ENCODE data around the gene SP100. TPM values are rescaled to one million over a fixed set of nuclear protein-coding genes. Genes with fewer than 3 reads are reported as not detected.
"Not testable (repeated sequence)": the region's sequence is repeated elsewhere in the genome, so short reads cannot be mapped to it uniquely, and the experiment has no call there.

The SP100 gene
- total and polyA plus RNA-seq, 2 of the 4 experiments (the other 2 are of a cell fraction), result 50.6 to 69.0 TPM

DNA sequence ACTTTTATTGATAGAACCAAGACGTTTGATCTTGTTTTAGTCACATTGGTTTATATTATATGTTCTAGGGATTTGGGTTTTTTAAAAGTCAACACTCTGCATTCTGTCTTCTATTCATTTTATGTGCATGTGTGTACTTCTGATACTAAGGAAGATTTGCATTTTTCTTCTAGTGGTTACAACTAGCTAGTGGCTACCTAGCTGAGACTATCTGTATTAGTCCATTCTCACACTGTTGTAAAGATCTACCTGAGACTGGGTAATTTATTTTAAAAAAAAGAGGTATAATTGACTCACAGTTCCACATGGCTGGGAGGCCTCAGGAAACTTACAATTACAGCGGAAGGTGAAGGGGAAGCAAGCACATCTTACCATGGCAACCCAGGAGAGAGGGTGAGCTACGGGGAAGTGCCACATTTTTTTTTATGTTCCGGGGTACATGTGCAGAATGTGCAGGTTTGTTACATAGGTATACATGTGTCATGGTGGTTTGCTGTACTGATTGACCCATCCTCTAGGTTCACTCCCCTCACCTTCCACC lies 69.9 kb downstream of the SP100 start:
- no CpG with 5 or more reads among the region's 4 CpGs for WGBS, 2 experiments (ENCODE audit: extremely low coverage in 2 of 2, insufficient read length in 1 of 2)
- in situ Hi-C loops (cut with MboI; ENCODE audit: low sequenced_read_pairs), result no loop called here

DNA sequence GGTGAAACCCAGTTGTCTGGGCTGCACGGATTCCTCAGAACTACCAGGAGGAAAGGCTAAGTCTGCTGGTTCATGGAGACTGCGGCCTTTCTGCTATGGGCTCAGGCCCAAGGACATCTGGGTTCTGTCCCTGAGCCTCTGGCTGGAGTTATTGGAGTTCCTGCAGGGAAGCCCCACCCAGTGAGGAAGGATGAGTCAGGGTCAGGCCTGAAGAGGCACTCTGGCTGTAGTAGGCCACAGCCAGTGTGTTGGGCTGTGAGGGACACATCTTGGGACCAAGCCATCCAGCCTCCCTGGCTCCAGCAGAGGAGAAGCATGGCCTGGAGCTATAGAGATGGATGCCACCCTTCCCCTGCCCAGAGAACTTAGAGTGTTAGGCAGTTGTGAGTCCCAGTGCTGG lies 75.2 kb downstream of the SP100 start:
- H3K79me1 ChIP-seq (ENCODE audit: low read depth in 1 of 2, low read length in 2 of 2); H3K9me3 ChIP-seq (ENCODE audit: control insufficient read depth, insufficient read depth, low read length); H2BK120ac ChIP-seq (ENCODE audit: low read depth, low read length); H3K56ac ChIP-seq (ENCODE audit: extremely low read depth, insufficient read depth, low read length); DNase-seq; H3K36me3 ChIP-seq (ENCODE audit: control insufficient read depth, insufficient read depth, low read length); H4K20me1 ChIP-seq (ENCODE audit: insufficient read depth, low read length); dilution Hi-C loops (cut with HindIII; ENCODE audit: low sequenced_read_pairs, unreplicated experiment); H3K4ac ChIP-seq (ENCODE audit: low read depth, low read length); H3K27me3 ChIP-seq (ENCODE audit: control insufficient read depth, insufficient read depth, low read length); CTCF ChIA-PET; H3K14ac ChIP-seq (replicated peaks; ENCODE audit: low read depth, low read length); H4K8ac ChIP-seq (ENCODE audit: low read depth in 2 of 2, low read length in 2 of 2); H2AFZ ChIP-seq (replicated peaks; ENCODE audit: low read length, poor library complexity); H4K5ac ChIP-seq (ENCODE audit: low read depth, low read length); H3K9ac ChIP-seq (ENCODE audit: low read depth, low read length); ATAC-seq (ENCODE audit: low read depth); H2BK20ac ChIP-seq (ENCODE audit: low read depth, low read length); H2BK15ac ChIP-seq (ENCODE audit: low read depth, low read length); H3K4me2 ChIP-seq (ENCODE audit: low read depth, low read length); BruUV-seq (replicated peaks); intact Hi-C loops (cut with micrococcal nuclease); H3K27ac ChIP-seq (ENCODE audit: insufficient read depth, low read length); H3K4me3 ChIP-seq (ENCODE audit: insufficient read depth, low read depth, low read length); H3K9me1 ChIP-seq (ENCODE audit: insufficient read depth, low read length); H3K18ac ChIP-seq (ENCODE audit: low read depth, low read length); H2AK5ac ChIP-seq (ENCODE audit: low read depth, low read length); H3K4me1 ChIP-seq (ENCODE audit: control insufficient read depth, insufficient read depth, low read length); H4K91ac ChIP-seq (ENCODE audit: insufficient read depth, low read depth, low read length); in situ Hi-C loops (cut with MboI; ENCODE audit: low sequenced_read_pairs); H3K23ac ChIP-seq (ENCODE audit: low read depth, low read length); POLR2A ChIA-PET (ENCODE audit: unreplicated experiment); H2BK5ac ChIP-seq (ENCODE audit: low read depth, low read length, poor library complexity, severe bottlenecking): not testable (repeated sequence)
- 80% methylated on average over 1 of the region's 2 CpGs; no CpG with 5 or more reads in 1 of the 2 experiments for WGBS, 2 experiments (ENCODE audit: extremely low coverage in 2 of 2, insufficient read length in 1 of 2)
- peak overlapping the region; percentile 10 for H2AK9ac ChIP-seq (replicated peaks; ENCODE audit: low read depth, low read length, poor library complexity)

More for the DNA sequence above, 69.9 kb downstream of the SP100 start:
- H2BK5ac ChIP-seq (ENCODE audit: low read depth, low read length, poor library complexity, severe bottlenecking), result no peak overlapping the region
- H2BK15ac ChIP-seq (ENCODE audit: low read depth, low read length), result no peak overlapping the region
- H4K5ac ChIP-seq (ENCODE audit: low read depth, low read length), result no peak overlapping the region
- H3K23ac ChIP-seq (ENCODE audit: low read depth, low read length), result no peak overlapping the region
- no peak overlapping the region for H3K18ac ChIP-seq (ENCODE audit: low read depth, low read length)
- POLR2A ChIA-PET (ENCODE audit: unreplicated experiment), result no interaction called here
- TF ChIP-seq MAFK (IDR thresholded peaks at IDR 0.05; ENCODE audit: low read depth, low read length) (no peak), POLR2A (IDR thresholded peaks at IDR 0.05; ENCODE audit: low read depth, low read length) (no peak), FOS (IDR thresholded peaks at IDR 0.05; ENCODE audit: low read depth, low read length) (no peak), CHD1 (IDR thresholded peaks at IDR 0.05; ENCODE audit: low read depth, low read length) (no peak)
- no peak overlapping the region for H3K9ac ChIP-seq (ENCODE audit: low read depth, low read length)
- H3K4ac ChIP-seq (ENCODE audit: low read depth, low read length), result no peak overlapping the region
- H4K20me1 ChIP-seq (ENCODE audit: insufficient read depth, low read length), result no peaks in the 10 kb centered on the region
- no peak overlapping the region for H4K8ac ChIP-seq (ENCODE audit: low read depth in 2 of 2, low read length in 2 of 2)
- H3K4me2 ChIP-seq (ENCODE audit: low read depth, low read length), result no peak overlapping the region
- no peak overlapping the region for H2AFZ ChIP-seq (replicated peaks; ENCODE audit: low read length, poor library complexity)
- no peaks in the 10 kb centered on the region for H3K9me1 ChIP-seq (ENCODE audit: insufficient read depth, low read length)
- H3K14ac ChIP-seq (replicated peaks; ENCODE audit: low read depth, low read length), result no peak overlapping the region
- DNase-seq (no peak), ATAC-seq (ENCODE audit: low read depth) (no peak)
- no peaks in the 10 kb centered on the region for H3K27me3 ChIP-seq (ENCODE audit: control insufficient read depth, insufficient read depth, low read length)
- no peak overlapping the region for H3K27ac ChIP-seq (ENCODE audit: insufficient read depth, low read length)
- BruUV-seq (replicated peaks), result no TSS peak
- intact Hi-C loops (cut with micrococcal nuclease), result no loop called here
- no peak overlapping the region for H2BK120ac ChIP-seq (ENCODE audit: low read depth, low read length)
- H3K56ac ChIP-seq (ENCODE audit: extremely low read depth, insufficient read depth, low read length), result no peak overlapping the region
- CTCF ChIA-PET, result interaction anchor here (1.5 kb wide), 1 partner anchor 16 kb away, joined by 5 read pairs; no protein-coding TSS in a partner anchor
- no peak overlapping the region for H2BK20ac ChIP-seq (ENCODE audit: low read depth, low read length)
- no peaks in the 10 kb centered on the region for H3K79me1 ChIP-seq (ENCODE audit: low read depth in 1 of 2, low read length in 2 of 2)
- dilution Hi-C loops (cut with HindIII; ENCODE audit: low sequenced_read_pairs, unreplicated experiment), result no loop called here
- H3K9me3 ChIP-seq (ENCODE audit: control insufficient read depth, insufficient read depth, low read length), result no peaks in the 10 kb centered on the region
- peaks cover 4% of the 10 kb centered on the region; the same call in 1 of the 2 replicates for H3K36me3 ChIP-seq (ENCODE audit: control insufficient read depth, insufficient read depth, low read length)
- no peak overlapping the region for H2AK5ac ChIP-seq (ENCODE audit: low read depth, low read length)
- H3K4me1 ChIP-seq (ENCODE audit: control insufficient read depth, insufficient read depth, low read length), result no peaks in the 10 kb centered on the region
- H3K4me3 ChIP-seq (ENCODE audit: insufficient read depth, low read depth, low read length), result no peak overlapping the region
- H4K91ac ChIP-seq (ENCODE audit: insufficient read depth, low read depth, low read length), result no peak overlapping the region
- H2AK9ac ChIP-seq (replicated peaks; ENCODE audit: low read depth, low read length, poor library complexity), result no peak overlapping the region
